HG02610 (cell line): Measurements from ENCODE around the gene ANKRD9.

ENCODE experiments used
- ATAC-seq: cut with Tn5 transposase; IDR thresholded peaks from one replicate; pipeline ENCODE4 v1.9.1; 2021; ENCODE audit warnings: mild to moderate bottlenecking, moderate library complexity; ENCODE audit not compliant: unreplicated experiment

Gene ANKRD9

DNA sequence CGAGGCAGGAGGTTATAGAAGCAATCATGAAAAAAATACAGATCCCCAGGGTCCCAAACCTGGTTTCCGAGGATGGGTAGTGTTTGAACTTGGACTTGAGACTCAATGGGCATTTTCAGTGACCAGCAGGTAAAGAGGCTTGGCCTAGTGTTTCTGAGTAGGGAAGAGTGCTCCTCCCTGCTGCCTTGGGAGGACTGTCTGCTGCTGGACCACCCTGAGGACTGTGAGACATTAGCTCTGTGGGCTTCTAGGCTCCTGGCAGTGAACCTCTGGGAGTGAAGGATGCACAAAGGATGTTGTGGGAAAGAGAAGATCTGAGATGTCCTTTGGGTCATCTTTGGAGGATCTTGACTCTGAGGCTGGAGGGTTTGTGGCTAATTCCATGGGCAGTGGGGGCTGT is 30.5 kb downstream of the ANKRD9 start:
- ATAC-seq, result no peak

GRCh38 chr14:102474934-102475333 is 34.6 kb downstream of the ANKRD9 start:
- no peak for ATAC-seq

DNA sequence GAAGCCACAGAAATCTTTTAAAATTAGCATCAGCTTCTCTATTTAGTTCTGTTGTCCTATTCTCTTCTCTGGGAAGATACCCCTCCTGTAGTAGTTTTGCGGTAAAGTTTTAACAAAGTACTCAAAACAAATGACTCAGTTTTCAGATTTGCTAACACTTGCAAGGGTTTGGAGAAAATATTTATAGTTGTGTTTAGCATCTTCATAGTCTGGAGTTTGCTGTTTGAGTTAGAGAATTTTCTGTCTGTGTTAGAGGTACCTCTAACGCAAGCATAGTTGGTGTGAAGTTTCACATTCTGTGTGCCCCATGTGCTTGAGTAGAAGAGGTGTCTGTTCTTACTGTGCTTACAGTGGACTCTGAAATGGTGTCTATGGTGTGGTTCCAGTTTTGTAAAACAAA is 36.0 kb downstream of the ANKRD9 start:
- no peak for ATAC-seq

DNA sequence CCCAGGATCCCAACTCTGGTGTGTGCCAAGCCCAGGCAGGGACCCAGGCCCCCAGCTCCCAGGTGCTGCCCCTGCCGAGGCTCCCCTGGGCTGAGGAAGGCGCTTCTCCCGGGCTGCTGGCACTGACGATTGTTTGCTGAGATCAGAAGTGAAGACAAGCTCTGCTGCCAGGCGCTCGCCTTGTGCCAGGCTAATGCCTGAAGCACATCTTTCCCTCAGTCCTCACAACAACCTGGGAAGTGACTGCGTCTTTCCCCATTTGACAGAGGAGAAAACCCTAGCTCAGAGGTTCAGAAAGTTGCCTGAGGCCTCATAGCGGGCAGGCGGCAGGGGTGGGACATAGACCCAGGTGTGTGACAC is 36.8 kb downstream of the ANKRD9 start:
- ATAC-seq, result no peak

GRCh38 chr14:102471921-102472790 is 37.4 kb downstream of the ANKRD9 start:
- ATAC-seq, result no peak

DNA sequence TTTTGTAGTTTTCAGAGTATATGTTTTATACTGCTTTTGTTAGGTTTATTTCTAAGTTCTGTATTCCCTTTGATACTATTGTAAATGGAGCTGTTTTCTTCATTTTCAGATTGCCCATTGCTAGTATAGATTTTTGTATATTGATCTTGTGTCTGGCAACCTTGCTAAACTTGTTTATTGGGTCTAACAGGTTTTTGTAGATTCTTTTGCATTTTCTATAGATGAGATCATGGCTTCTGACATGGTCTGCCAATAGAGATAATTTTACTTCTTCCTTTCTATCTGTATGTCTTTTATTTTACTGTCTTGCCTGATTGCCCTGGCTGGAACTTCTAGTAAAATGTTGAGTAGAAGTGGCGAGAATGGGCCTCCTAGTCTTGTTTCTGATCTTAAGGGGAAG is 40.3 kb downstream of the ANKRD9 start:
- no peak for ATAC-seq

DNA sequence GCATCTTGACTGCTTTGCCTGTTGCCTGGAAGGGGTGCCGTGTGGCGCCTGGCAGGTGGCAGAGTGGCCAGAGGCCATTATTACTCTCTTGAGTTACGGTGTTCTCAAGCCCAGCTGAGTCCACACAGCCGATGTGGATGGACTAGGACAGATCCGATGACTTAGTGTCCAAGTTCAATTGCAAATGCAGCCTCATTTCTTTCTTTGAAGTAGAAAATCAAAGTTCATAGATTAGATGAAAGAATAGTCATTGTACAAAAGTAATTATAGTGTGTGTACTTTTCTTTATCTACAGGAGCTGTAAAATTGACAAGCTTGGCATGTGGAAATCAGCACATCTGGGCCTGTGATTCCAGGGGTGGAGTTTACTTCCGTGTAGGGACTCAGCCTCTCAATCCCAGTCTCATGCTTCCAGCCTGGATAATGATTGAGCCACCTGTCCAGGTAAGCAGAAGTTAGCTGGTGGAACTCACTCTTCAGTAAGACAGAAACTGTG is 44.7 kb downstream of the ANKRD9 start:
- ATAC-seq, result no peak

DNA sequence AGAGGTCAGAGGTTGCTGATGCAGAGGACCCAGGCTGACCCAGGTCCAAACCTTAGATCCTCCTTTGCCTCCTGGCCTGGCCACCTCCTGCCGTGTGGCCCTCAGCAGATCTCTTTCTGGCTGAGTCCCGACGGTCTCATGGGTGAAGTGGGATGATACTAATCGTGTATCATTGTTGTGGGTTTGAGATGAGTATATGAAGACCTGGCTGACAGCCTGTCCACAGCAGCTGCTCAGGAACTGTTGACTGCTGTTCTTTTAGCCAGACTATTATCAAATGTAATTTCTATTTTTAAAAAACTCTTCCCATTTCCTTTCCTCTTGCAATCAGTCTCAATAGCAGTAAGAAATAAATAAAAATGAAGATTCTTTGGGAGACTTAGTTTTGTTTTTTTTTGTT is 45.6 kb downstream of the ANKRD9 start:
- ATAC-seq, result no peak

DNA sequence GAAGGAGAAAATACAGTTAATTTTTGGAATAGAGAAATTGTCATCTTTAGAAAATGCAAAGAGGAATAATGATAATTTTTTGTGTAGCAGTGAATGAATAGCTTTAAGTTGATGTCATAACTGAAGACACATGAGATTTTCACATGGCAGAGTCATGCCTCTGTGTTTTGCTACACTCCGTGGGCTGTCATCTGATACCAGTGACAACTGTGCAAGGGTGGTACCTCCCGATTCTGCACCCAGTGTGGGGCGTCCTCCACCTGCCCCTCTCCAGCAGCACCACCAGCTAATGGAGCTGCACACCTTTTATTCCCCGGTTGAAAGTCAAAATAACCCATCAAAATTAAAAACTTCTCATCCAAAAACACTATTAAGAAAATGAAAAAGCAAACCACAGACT is 47.2 kb downstream of the ANKRD9 start:
- no peak for ATAC-seq

DNA sequence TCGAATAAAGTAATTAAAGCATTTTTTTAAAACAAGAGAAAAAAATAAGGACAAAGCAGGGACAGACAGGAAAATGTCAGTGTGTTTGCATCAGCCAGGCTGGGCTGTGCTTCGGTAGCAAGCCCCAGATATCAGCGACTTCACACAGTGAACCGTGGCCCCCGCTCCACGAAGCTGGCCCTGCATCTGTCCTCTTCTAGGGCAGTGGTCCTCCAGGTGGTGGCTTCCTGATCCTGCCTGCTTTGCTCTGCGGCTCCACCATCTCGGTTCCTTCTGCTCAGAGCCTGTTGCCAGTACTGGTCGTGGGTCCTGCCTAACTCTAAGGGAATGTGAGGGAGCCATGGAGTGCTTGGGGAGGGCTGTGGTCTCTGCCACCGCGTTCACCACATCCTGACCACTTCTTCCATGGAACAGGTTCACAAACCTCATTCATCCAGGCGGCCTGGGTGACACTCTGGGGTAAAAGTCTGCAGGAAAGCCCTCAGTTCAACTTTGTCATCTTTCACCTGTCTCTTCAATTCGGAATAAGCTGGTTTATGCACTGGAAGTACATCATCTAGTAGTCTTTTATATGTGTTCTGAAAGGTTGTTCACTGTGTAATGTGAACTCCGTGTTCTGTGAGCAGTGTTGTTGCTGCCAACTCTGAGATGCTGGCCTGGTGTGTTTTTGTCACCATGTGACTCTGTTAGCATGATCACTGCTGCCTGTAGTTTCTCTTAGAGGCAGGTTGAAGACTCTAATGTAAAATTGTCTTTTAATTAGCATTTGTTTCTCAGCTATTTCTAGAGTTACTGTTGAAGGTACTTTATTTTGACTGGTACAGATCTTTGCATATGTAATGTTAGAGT is 47.9 kb downstream of the ANKRD9 start:
- ATAC-seq, result no peak

- ATAC-seq, result no peak
Measured at GRCh38 chr14:102457509-102457908, 52.1 kb downstream of the ANKRD9 start.

DNA sequence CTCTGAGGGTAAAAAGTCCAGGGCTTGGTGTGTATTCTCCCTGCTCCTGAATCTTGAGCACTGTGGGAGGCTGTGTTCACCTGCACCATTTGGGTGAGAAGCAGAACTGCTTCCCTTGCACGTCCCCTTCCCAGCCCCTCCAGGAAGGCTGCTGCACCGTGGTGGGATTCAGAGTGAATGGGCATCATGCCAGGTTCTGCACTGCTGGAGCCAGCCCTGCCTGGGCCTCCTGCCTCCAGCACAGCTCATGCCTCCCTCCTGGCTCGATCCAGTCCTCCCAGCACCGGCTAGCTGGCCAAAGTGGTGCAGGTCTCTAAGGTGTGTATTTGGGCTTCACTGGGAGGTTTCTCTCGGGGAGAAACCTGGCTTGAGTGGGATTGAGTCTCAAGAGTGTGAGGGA is 54.9 kb downstream of the ANKRD9 start:
- ATAC-seq, result no peak

- no peak for ATAC-seq
Measured at GRCh38 chr14:102452302-102452701, 57.3 kb downstream of the ANKRD9 start.
